Ishikawa (cell line): ENCODE measurements around the gene EEFSEC.

ENCODE experiments used
- EP300 ChIP-seq: IDR thresholded peaks from 2 replicates; pipeline ENCODE4 v1.6.1; 2012; ENCODE audit warnings: borderline replicate concordance
- REST ChIP-seq: IDR thresholded peaks from 2 replicates; pipeline ENCODE4 v1.6.1; 2012; ENCODE audit warnings: low read depth, mild to moderate bottlenecking
- TAF1 ChIP-seq: IDR thresholded peaks from 2 replicates; pipeline ENCODE4 v1.6.1; 2012; ENCODE audit warnings: low read depth, mild to moderate bottlenecking
- TEAD4 ChIP-seq: IDR thresholded peaks from 2 replicates; pipeline ENCODE4 v1.6.1; 2012

GRCh38 chr3:128112357-128112968, 40.8 kb upstream of the EEFSEC start:
- TF ChIP-seq EP300 (no peak), TAF1 (no peak), TEAD4 (no peak), REST (no peak)
